Stimulated activated CD4-positive, alpha-beta T cell treated with anti-CD3 and anti-CD28 coated beads, TNF-alpha, amount 100 ng/mL, for 1 hour (primary cell): Measurements from ENCODE around the gene ABL2.
"Not testable (repeated sequence)": the region's sequence is repeated elsewhere in the genome, so short reads cannot be mapped to it uniquely, and the experiment has no call there.

Experiments used
- DNase-seq, 3 donors: peaks; one replicate each; pipeline ENCODE4 v3.0.0-alpha.2; 2020; ENCODE audit warnings: low read depth in 3 of 3, low spot score in 1 of 3

The ABL2 gene

DNA sequence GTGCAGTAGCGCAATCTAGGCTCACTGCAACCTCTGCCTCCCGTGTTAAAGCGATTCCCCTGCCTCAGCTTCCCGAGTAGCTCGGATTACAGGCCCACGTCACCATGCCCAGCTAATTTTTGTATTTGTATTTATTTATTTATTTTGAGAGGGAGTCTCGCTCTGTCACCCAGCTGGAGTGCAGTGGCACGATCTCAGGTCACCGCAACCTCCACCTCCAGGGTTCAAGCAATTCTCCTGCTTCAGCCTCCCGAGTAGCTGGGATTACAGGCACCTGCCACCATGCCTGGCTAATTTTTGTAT is 59.1 kb downstream of the ABL2 start:
- not testable (repeated sequence) for DNase-seq

DNA sequence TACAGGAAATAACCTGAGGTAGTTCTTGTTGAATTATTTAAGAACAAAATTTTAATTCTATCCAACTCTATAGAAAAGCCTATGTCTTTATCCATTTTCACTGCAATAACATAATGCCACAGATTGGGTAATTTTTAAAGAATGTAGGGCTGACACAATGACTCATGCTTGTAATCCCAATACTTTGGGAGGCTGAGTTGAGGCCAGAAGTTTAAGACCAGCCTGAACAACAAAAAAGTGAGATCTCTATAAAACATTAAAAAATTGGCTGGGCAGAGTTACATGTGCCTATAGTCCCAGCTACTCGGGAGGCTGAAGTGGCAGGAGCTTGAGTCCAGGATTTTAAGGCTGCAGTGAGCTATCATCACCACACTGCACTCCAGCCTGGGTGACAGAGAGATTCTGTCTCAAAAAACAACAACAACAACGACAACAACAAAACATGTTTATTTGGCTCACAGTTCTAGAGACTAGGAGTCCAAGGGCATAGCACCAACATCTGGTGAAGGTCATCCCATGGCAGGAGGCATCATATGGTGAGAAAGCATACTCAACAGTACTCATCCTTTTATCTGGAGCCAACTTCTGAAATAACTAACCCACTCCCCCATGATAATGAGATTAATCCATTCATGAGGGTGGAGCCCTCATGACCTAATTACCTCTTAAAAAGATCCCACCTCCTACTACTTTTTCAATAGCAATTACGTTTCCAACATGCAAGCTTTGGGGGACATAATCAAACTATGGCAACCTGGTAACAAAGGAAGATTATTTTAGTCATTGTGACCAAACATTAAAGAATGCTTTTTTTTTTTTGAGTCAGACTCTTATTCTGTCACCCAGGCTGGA is 59.6 kb downstream of the ABL2 start:
- DNase-seq: no peak

DNA sequence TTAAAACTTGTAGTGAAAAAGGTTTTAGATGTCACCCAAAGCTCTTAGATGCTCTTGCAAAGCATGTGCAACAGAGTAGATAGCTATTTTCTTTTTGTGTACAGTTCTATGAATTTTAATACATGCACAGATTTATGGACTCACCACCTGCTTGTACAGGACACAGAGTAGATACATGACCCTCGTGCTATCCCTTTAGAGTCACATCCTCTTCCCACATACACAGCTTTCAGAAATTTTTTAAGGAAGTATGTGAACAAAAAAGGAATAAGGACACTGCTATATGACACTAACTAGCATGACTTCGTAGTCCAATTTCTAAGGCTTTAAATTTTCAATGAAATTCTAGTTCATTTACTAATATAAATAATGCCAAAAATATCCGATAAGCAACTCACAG is 60.9 kb downstream of the ABL2 start:
- no peak for DNase-seq

DNA sequence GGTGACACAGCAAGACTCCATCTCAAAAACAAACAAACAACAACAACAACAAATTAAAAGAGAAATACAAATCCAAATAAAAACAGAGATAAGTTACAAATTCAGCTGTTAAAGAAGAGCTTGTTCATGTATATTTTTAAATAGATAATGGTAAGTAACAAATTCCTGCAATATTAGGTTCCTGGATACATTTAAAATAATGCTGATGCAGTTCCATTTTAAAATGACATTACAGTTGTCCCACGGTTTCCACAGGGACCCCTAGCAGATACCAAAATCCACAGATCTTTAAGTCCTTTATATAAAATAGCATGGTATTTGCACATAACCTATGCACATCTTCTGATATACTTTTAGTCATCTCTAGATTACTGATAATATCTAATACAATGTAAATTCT is 61.5 kb downstream of the ABL2 start:
- DNase-seq: no peak

DNA sequence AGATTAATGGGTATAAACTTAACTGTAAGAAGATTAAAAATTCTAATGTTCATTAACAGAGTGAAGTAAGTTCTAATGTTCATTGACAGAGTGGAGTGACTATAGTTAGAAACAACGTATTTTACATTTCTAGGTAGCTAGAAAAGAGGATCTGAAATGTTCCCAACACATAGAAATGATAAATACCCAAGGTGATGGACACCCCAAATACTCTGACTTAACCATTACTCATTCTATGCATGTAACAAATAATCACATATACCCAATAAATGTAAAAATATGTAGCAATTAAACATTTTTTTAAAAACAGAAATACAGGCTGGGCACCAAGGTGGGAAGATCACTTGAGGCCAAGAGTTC is 62.1 kb downstream of the ABL2 start:
- DNase-seq: no peak

DNA sequence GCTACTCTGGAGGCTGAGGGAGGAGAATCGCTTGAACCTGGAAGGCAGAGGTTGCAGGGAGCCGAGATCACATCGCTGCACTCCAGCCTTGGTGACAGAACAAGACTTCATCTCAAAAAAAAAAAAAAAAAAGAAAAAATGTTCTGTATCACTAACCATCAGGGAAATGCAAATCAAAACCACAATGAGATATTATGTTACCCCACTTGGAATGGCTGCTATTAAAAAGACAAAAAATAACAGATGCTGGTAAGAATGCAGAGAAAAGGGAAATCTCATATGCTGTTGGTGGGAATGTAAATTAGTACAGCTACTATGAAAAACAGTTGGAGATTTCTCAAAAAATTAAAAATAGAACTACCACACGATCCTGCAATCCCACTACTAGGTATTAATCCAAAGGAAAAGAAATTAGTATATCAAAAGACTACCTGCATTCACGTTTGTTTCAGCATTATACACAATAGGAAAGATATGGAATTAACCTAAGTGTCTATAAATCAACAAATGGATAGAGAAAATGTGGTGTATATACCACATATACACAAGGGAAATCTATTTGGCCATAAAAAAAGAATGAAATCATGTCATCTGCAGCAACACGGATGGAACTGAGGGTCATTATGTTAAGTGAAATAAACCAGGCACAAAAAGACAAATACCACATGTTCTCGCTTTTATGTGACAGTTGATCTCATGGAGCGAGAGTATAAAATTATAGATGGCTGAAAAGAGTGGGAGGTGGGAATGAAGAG is 62.6 kb downstream of the ABL2 start:
- no peak for DNase-seq

DNA sequence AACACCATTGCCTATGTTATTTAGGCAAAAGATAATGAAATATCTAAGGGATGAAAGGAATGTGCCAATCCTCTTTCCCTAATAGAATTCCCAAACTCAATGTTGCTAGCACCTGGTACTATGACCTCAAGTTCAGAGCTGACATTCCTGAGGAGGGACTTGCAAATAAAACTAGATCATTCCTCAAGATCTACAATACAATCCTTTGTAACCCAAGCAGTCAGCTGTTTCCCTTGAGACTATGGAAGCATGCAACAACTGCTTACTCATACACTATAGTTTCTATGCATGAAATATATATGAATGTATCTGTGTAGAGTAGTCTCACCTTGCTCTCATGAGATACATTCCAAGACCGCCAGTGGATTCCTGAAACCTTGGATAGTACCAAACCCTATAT is 65.0 kb downstream of the ABL2 start:
- DNase-seq: no peak

DNA sequence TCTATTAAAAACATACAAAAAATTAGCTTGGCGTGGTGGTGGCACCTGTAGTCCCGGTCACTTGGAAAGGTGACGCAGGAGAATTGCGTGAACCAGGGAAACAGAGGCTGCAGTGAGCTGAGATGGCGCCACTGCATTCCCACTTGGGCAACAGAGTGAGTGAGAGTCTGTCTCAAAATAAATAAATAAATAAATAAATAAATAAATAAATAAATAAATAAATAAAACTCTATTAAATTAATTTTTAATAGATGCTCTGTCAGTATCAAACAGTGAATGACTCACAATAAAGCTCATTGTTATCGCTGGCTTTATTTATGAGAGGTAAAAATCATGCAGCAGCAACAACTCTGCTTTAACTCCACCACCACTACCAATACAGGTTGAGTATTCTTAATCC is 72.8 kb downstream of the ABL2 start:
- DNase-seq: no peak

DNA sequence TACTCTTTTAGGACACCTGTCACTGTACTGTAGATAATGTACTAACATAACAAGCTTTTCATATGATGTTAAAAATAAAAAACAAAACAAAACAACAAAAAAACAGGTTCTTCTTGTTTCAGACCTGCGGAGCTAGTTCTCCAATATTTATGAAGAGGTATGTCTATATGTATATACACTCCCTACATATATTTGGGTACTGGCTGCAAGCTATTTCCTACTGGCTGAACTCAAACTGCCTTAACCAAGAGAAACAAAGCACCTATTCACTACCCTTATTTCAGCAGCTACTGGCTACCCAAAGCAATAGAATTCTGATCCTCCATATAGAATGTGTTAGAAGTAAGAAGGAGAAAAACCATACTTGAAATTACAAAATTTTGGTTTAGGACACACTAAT is 73.5 kb downstream of the ABL2 start:
- no peak for DNase-seq

DNA sequence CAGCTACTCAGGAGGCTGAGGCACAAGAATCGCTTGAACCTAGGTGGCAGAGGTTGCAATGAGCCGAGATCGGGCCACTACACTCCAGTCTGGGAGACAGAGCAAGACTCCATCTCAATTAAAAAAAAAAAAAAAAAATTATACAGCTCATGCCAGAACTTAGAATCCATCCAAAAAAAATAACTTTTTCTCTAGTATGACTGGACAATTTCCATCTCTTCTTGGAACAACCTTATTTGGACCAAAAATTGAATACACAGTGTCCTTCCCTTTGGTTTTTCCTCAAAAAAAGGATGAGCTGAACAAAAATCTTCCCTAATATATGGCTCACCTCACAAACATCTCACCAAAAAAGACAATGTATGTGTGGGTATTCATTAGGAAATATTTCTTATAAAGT is 73.9 kb downstream of the ABL2 start:
- DNase-seq: no peak

DNA sequence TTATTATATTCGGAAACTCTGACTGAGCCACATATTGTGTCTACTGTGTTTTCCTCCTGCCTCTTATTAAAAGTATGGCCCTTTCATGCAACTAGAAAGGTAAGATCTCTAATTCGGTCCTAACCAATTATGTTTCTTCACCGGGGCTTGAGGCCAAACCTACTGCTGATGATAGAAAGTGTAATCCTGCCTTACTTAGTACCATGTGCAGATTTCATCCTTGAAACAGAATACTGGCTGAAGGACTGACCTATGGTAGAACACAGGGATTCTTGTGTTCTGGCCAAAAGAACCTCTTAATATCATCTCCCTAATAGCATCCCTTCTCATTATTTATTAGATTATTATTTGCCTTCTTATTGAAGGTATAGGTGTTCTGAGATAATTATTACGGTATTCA is 75.0 kb downstream of the ABL2 start:
- DNase-seq: no peak

DNA sequence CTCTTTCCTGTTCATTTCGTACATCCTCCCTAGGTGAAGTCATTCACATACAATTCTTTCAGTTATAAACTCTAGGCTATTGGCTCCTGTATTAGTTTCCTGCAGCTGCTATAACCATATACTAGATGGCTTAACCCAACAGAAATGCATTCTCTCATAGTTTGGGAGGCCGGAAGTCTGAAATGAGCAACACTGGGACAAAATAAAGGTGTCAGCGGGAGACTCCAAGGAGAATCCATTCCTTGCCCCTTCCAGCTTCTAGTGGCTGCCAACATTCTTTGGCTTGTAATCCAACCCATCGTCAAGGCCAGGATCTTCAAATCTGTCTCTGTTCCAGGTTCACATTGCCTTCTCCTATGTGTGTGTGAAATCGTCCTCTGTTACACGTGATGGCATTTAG is 76.3 kb downstream of the ABL2 start:
- DNase-seq: no peak

DNA sequence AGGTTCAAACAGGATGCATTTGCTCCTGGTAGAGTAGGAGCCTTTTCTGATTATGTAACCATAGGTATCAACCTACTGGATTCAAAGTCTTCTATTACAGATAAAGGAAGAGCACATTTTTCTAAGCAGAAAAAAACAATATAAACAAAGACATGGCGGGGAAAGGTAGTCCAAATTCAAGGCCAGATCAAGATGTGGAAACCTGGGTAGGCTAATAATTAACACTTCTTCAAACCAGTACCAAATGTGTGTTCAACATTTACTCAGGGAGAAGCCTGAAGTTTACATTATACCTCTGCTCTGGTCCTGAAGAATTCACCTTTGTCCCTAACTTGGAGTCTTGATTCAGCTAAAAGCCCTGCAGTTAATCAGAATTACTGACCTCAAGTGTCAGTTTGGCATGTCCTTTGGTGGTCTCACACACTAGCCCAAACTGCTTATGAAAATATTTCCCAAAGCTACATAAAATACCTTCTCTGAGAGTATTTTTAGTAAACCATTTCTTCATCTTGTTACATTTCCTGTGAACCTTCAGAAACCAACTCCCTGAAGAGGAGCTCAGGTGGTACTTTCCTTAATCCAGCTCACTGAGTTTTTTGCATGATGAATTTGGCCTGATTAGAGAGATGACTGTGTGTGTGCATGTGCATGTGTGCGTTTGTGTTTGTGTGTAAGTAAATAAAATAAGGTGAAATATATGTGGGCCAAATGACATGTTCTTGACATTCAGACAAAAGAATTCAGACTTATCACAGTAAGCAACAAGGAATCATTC is 77.4 kb downstream of the ABL2 start:
- no peak for DNase-seq

DNA sequence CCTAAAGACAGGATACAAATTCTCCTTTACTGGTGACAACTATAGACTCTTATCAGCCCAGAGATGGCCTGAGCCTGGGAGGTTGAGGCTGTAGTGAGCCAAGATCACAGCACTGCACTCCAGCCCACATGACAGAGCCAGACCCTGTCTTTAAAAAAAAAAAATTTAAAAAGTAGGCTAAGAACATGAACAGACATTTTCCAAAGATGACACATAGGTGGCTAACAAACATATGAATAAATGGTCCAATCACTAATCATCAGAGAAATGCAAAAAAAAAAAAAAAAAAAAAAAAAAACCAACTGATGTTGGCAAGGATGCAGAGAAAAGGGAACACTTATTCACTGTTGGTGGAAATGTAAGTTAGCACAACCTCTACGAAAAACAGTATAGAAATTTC is 82.6 kb downstream of the ABL2 start:
- DNase-seq: no peak

DNA sequence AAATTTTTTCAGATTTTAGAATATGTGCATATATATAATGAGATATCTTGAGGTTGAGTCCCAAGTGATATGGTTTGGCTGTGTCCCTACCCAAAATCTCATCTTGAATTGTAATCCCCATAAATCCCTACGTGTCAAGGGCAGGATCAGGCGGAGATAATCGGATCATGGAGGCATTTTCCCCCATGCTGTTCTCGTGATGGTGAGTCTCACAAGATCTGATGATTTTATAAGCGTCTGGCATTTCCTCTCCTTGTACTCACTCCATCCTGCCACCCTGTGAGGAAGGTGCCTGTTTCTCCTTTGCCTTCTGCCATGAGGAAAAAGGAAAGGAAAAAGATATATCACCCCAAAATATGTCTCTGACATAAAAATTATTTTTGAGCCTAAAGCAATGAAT is 83.0 kb downstream of the ABL2 start:
- no peak for DNase-seq

DNA sequence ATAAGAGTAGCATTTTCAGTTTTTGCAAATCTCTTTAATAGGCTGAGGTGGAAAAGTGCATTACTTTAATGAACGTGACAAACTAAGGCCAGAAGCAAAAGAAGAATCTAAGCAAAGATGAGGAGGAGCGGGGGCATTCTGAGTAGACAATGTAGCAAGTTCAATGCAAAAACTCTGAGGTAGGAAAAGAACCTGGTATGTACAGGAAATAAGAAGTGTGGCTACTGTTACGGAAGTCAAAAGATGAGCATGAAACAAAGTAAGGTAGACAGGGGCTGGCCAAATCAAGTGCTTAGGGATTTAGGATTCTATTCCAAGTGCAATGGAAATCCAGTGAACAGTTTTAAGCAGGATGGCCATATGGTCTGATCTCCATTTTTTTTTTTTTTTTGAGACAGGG is 84.0 kb downstream of the ABL2 start:
- no peak for DNase-seq

DNA sequence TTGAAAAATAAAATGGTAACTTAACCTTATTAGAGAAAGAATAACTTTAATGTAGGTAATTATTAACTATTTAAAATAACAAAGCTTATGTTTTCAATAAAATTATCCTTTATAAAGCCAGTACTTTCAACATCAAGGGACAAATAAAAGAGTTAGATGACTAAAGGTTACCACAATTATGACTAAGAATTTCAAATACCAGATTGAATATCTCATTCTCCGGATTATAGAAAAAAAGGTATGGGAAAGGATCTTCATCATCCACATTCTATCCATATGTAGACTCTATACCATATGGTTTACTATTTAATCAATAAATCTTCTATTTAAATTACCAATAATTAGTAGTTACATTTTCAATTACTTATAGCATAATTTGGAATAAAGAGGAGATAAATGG is 84.9 kb downstream of the ABL2 start:
- DNase-seq: no peak

DNA sequence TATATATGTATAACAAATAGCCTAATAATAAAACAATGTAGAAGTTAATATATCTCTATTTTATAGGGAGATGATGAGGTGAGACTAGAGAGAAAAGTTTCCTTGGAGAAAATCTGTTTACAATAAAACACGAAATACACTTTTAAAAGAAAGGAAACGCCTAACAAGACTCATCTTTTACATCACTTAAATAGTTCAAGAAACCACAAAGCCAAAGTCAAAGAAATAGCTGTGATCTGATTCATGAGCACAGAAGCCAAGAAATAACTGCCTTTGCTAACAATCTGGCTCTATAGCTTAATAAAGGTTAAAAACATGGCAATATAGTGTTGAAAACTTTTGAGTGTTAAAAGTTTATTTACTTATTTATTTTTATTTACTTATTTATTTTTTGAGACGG is 86.2 kb downstream of the ABL2 start:
- no peak for DNase-seq

DNA sequence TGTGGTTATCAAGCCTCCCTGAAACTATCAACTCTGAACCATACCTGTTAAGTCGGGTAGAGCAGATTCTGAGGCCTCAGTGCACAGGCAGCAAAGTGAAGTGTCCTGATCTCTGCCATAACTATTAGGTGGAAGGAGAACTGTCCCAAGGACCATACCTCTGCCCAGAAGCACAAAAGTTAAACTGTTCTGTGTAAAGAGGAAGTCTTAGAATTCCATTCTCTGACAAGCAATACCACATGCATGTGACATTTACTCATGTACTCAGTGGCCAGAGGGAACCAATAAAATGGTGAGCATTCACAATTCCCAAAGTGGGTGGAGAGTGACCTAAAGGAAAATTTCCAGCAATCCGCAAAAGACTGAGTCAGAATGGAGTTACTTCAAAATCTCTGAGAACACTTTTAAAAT is 86.6 kb downstream of the ABL2 start:
- DNase-seq: no peak

DNA sequence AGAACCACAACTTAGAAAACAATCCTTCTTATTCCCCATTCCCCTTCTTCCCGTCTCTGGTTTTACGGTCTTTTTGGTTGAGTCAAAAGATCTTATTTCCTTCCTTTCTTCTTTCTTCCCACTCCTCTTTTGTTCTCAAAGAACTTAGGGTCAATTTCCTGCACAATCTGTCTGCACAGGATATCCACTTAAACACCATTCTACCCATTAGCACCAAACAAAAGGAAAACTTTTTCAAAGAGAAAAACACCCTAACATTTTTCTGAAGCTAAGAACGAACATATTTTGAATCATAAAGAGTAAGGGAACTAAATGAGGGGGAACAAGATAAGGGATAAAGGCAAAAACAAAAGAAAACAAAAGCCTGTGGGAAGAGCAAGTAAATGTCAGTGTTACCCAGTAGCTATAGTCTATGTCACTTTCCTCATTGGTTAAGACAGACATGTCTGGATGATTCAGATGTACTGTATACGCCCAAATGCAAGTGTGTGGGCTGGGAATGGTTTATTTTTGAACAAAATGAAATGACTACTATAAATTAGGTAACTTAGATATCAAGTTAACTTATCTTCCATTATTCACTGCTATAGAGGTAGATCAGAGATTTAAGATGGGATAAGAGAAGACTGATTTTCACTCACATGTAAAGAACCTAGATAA is 87.8 kb downstream of the ABL2 start:
- DNase-seq: no peak

DNA sequence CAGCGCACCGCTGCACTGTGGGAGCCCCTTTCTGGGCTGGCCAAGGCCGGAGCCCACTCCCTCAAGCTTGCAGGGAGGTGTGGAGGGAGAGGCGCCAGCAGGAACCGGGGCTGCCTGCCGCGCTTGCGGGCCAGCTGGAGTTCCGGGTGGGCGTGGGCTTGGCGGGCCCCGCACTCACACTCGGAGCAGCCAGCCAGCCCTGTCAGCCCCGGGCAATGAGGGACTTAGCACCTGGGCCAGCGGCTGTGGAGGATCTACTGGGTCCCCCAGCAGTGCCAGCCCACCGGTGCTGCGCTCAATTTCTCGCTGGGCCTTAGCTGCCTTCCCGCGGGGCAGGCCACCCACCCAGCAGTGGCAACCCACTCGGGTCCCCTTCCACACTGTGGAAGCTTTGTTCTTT is 90.7 kb downstream of the ABL2 start:
- DNase-seq: not testable (repeated sequence)
